IPS-NIHi7 (cell line): Measurements from ENCODE around the gene TYMS.
A peak's percentile ranks its signal among the peaks of the same experiment; 100 is the strongest.
"Not testable (repeated sequence)": the region's sequence is repeated elsewhere in the genome, so short reads cannot be mapped to it uniquely, and the experiment has no call there.

Source experiments
- DNase-seq: peaks from one replicate; pipeline ENCODE4 v3.0.0; 2012; ENCODE audit warnings: mixed read lengths; ENCODE audit errors: extremely low spot score

Gene TYMS

GRCh38 chr18:677145-677544, 19.7 kb downstream of the TYMS start:
- no peak for DNase-seq

- no peak for DNase-seq
Observed at GRCh38 chr18:677951-678381, 20.5 kb downstream of the TYMS start.

GRCh38 chr18:678482-679182, 21.2 kb downstream of the TYMS start:
- no peak for DNase-seq

- DNase-seq, result no peak
Observed at GRCh38 chr18:679516-679915, 22.1 kb downstream of the TYMS start.

- DNase-seq, result no peak
Observed at GRCh38 chr18:680392-680791, 22.9 kb downstream of the TYMS start.

GRCh38 chr18:681985-682384, 24.5 kb downstream of the TYMS start:
- DNase-seq, result no peak

GRCh38 chr18:682416-682815, 25.0 kb downstream of the TYMS start:
- not testable (repeated sequence) for DNase-seq

GRCh38 chr18:682833-683232, 25.4 kb downstream of the TYMS start:
- no peak for DNase-seq

- no peak for DNase-seq
Observed at GRCh38 chr18:683531-683930, 26.1 kb downstream of the TYMS start.

- no peak for DNase-seq
Observed at GRCh38 chr18:685438-685837, 28.0 kb downstream of the TYMS start.

GRCh38 chr18:686339-687111, 29.1 kb downstream of the TYMS start:
- peak; percentile 39 for DNase-seq

GRCh38 chr18:688323-688722, 30.9 kb downstream of the TYMS start:
- no peak for DNase-seq

GRCh38 chr18:692824-693223, 35.4 kb downstream of the TYMS start:
- no peak for DNase-seq

GRCh38 chr18:693466-694187, 36.2 kb downstream of the TYMS start:
- no peak for DNase-seq

GRCh38 chr18:697012-697411, 39.6 kb downstream of the TYMS start:
- no peak for DNase-seq

GRCh38 chr18:697800-698199, 40.3 kb downstream of the TYMS start:
- no peak for DNase-seq

GRCh38 chr18:703213-703967, 45.9 kb downstream of the TYMS start:
- no peak for DNase-seq

- no peak for DNase-seq
Observed at GRCh38 chr18:706405-706804, 49.0 kb downstream of the TYMS start.

GRCh38 chr18:708096-708495, 50.6 kb downstream of the TYMS start:
- DNase-seq, result no peak

- no peak for DNase-seq
Observed at GRCh38 chr18:709771-710170, 52.3 kb downstream of the TYMS start.

GRCh38 chr18:710418-711300, 53.2 kb downstream of the TYMS start:
- DNase-seq, result no peak
